ENCODE results near the gene ARHGAP20.

ARHGAP20 gene

GRCh38 chr11:110734790-110735189 is 22.6 kb upstream of the ARHGAP20 start:
- H3K27ac ChIP-seq = no peak overlapping the region
- TF ChIP-seq CTCF (IDR thresholded peaks at IDR 0.05) = no peak

GRCh38 chr11:110730773-110731172 is 18.5 kb upstream of the ARHGAP20 start:
- no peaks in the 10 kb centered on the region for H3K4me1 ChIP-seq (ENCODE audit: control insufficient read depth in 1 of 2, insufficient read depth in 1 of 2, low read depth in 1 of 2, low read length in 1 of 2)
- H3K4me3 ChIP-seq (ENCODE audit: low read depth in 1 of 2, low read length in 1 of 2) = no peak overlapping the region
- H3K27me3 ChIP-seq = peaks cover 14% of the 10 kb centered on the region
- no peak for TF ChIP-seq CTCF (IDR thresholded peaks at IDR 0.05)
- H3K9me3 ChIP-seq = no peaks in the 10 kb centered on the region
- H3K36me3 ChIP-seq = no peaks in the 10 kb centered on the region
- no peak overlapping the region for H3K27ac ChIP-seq

More at GRCh38 chr11:110734790-110735189, 22.6 kb upstream of the ARHGAP20 start:
- Histone ChIP-seq H3K4me3 (ENCODE audit: low read depth in 1 of 2, low read length in 1 of 2) (no peak overlapping the region), H3K36me3 (no peaks in the 10 kb centered on the region), H3K4me1 (ENCODE audit: control insufficient read depth in 1 of 2, insufficient read depth in 1 of 2, low read depth in 1 of 2, low read length in 1 of 2) (no peaks in the 10 kb centered on the region), H3K27me3 (peaks cover 14% of the 10 kb centered on the region), H3K9me3 (no peaks in the 10 kb centered on the region)

GRCh38 chr11:110728883-110729282 is 16.6 kb upstream of the ARHGAP20 start:
- Histone ChIP-seq H3K27me3 (peaks cover 4% of the 10 kb centered on the region), H3K36me3 (no peaks in the 10 kb centered on the region), H3K4me3 (ENCODE audit: low read depth in 1 of 2, low read length in 1 of 2) (no peak overlapping the region), H3K9me3 (no peaks in the 10 kb centered on the region), H3K27ac (no peak overlapping the region), H3K4me1 (ENCODE audit: control insufficient read depth in 1 of 2, insufficient read depth in 1 of 2, low read depth in 1 of 2, low read length in 1 of 2) (no peaks in the 10 kb centered on the region)
- no peak for TF ChIP-seq CTCF (IDR thresholded peaks at IDR 0.05)

GRCh38 chr11:110728476-110728875 is 16.2 kb upstream of the ARHGAP20 start:
- Histone ChIP-seq H3K36me3 (no peaks in the 10 kb centered on the region), H3K9me3 (no peaks in the 10 kb centered on the region), H3K4me3 (ENCODE audit: low read depth in 1 of 2, low read length in 1 of 2) (no peak overlapping the region), H3K27me3 (no peaks in the 10 kb centered on the region), H3K27ac (no peak overlapping the region), H3K4me1 (ENCODE audit: control insufficient read depth in 1 of 2, insufficient read depth in 1 of 2, low read depth in 1 of 2, low read length in 1 of 2) (no peaks in the 10 kb centered on the region)
- TF ChIP-seq CTCF (IDR thresholded peaks at IDR 0.05) = no peak

DNA sequence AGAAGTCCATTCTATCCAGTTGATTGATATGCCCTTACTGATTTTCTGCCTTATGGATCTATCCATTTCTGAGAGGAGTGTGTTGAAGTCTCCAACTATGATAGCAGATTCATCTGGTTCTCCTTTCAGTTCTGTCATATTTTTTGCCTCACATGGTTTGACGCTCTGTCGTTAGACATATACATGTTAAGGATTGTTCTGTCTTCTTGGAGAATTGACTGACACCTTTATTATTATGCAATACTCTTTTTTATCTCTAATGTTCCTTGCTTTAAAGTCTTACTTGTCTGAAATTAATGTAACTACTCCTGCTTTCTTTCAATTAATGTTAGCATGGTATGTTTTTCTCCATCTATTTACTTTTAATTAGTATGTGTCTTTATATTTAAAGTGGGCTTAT is 12.1 kb upstream of the ARHGAP20 start:
- H3K4me3 ChIP-seq (ENCODE audit: low read depth in 1 of 2, low read length in 1 of 2) = no peak overlapping the region

More for the DNA sequence above, 12.1 kb upstream of the ARHGAP20 start:
- Histone ChIP-seq H3K36me3 (no peaks in the 10 kb centered on the region), H3K27me3 (peaks cover 6% of the 10 kb centered on the region), H3K27ac (no peak overlapping the region), H3K4me1 (ENCODE audit: control insufficient read depth in 1 of 2, insufficient read depth in 1 of 2, low read depth in 1 of 2, low read length in 1 of 2) (no peaks in the 10 kb centered on the region), H3K9me3 (no peaks in the 10 kb centered on the region)
- TF ChIP-seq CTCF (IDR thresholded peaks at IDR 0.05) = no peak

Measured in neutrophil (primary cell).